Measurements from ENCODE around the gene GSK3A. TPM values are rescaled to one million over a fixed set of nuclear protein-coding genes. Genes with fewer than 3 reads are reported as not detected.
"Not testable (repeated sequence)": the region's sequence is repeated elsewhere in the genome, so short reads cannot be mapped to it uniquely, and the experiment has no call there.

The GSK3A gene
- total RNA-seq, 1 donor from 2014 or later: 49.1 TPM

DNA sequence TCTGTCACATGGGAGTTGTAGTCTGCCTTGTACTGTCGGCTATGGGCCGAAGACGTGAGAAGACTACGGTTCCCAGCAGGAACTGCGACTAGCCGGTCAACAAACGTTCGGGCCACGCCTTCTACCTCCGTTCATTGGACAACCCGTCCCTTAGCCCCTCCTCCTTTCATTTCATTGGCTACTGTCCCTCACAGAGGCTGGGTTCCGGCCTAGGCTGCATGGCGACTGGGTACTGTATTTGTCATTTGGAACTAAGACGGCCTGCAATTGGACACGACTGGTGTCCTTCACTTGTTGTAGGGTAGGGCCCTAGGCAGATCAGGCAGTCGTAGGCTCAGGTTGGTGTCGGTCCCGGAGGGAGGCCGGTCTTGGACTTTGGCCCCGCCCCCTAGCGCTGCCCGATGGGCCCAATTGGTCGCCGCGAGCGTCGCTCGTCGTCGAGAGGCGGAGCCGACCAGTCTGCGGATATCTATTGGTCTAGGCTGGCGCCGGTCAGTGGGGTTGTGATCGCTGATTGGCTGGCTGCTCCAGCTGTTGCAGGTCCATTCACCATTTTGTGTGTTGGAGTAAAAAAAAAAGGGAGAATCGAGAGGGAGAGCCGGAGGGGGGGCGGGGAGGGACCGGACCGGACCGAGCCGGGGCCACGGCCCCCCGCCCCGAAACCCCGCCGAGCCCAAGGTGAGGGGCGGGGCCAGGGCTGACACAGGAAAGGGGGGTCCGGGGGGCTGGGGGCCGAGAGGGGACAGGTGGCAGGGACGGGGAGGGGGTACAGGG, 26.5 kb upstream of the GSK3A start, which contains the start of gene CIC:
Gene CIC, plus strand, starts transcription at position 549 of the 774 bp plus-strand sequence. CDS start 2,532 bp downstream, outside the sequence.
- Mint-ChIP-seq H3K27ac (no peak within 1 kb of the TSS), H3K4me1 (ENCODE audit: unreplicated experiment) (peaks cover 30% of the 10 kb centered on the region), H3K36me3 (no peaks in the 10 kb centered on the region), H3K4me3 (no peak within 1 kb of the TSS), H3K27me3 (no peaks in the 10 kb centered on the region), H3K9me3 (no peaks in the 10 kb centered on the region)
- TF ChIP-seq CTCF (conservative IDR thresholded peaks at IDR 0.05): no peak
- peak; percentile 99 for DNase-seq (ENCODE audit: extremely low spot score, unreplicated experiment)

DNA sequence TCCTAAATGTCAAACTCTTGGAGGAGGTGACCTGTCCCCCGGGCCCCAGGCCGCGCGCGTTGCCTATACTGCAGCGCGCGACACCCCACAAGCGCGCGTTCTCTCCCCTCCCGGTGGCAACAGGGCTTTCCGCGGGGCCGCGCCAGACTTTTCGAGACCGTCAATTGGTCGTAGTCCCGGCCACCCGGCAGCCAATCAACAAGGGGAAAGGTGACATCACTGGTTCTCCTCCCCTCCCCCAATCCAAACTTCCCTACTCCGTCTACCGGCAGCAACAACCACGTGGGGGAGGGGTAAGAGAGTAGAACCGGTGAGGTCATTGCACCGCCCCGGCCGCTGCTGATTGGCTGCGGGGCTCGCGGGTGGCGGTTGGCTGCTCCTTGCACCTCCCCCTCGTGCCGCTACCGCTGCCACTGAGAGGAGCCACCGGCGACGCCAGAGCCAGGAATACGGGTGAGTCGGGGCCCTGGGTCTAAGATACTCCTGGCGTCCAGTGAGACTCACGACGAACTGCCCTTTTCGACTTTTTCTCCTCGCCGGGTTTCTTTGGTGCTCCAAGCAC, 25.8 kb upstream of the GSK3A start:
- H3K9me3 Mint-ChIP-seq: no peaks in the 10 kb centered on the region
- H3K4me1 Mint-ChIP-seq (ENCODE audit: unreplicated experiment): peaks cover 30% of the 10 kb centered on the region
- no peaks in the 10 kb centered on the region for H3K36me3 Mint-ChIP-seq
- H3K27ac Mint-ChIP-seq: no peak overlapping the region
- TF ChIP-seq CTCF (conservative IDR thresholded peaks at IDR 0.05): no peak
- no peaks in the 10 kb centered on the region for H3K27me3 Mint-ChIP-seq
- DNase-seq (ENCODE audit: extremely low spot score, unreplicated experiment): peak; percentile 98
- H3K4me3 Mint-ChIP-seq: no peak overlapping the region

- TF ChIP-seq CTCF (conservative IDR thresholded peaks at IDR 0.05): no peak
- Mint-ChIP-seq H3K27ac (no peak overlapping the region), H3K27me3 (no peaks in the 10 kb centered on the region), H3K4me1 (ENCODE audit: unreplicated experiment) (peaks cover 30% of the 10 kb centered on the region), H3K9me3 (no peaks in the 10 kb centered on the region), H3K36me3 (no peaks in the 10 kb centered on the region), H3K4me3 (no peak overlapping the region)
- DNase-seq (ENCODE audit: extremely low spot score, unreplicated experiment): no peak
Observed at GRCh38 chr19:42267644-42268141, 25.3 kb upstream of the GSK3A start.

GRCh38 chr19:42266928-42267603, 24.7 kb upstream of the GSK3A start:
- H3K36me3 Mint-ChIP-seq; DNase-seq (ENCODE audit: extremely low spot score, unreplicated experiment); H3K9me3 Mint-ChIP-seq; H3K27ac Mint-ChIP-seq; H3K4me3 Mint-ChIP-seq; H3K27me3 Mint-ChIP-seq: not testable (repeated sequence)
- H3K4me1 Mint-ChIP-seq (ENCODE audit: unreplicated experiment): peaks cover 30% of the 10 kb centered on the region

DNA sequence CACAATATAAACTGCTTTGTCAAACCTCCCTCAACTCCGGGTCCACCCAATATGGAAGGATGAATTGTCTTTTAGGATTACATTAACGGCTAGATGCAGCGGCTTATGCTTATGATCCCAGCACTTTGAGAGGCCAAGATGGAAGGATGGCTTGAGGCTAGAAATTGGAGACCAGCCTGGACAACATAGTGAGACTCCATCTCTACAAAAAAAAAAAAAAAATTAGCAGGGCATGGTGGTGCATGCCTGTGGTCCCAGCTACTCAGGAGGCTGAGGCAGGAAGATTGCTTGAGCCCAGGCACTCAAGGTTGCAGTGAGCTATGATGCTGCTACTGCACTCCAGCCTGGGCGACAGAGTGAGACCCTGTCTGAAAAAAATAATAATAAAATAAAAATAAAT, 23.7 kb upstream of the GSK3A start:
- DNase-seq (ENCODE audit: extremely low spot score, unreplicated experiment); H3K27ac Mint-ChIP-seq; H3K9me3 Mint-ChIP-seq; H3K27me3 Mint-ChIP-seq; H3K4me3 Mint-ChIP-seq; H3K36me3 Mint-ChIP-seq: not testable (repeated sequence)
- peaks cover 30% of the 10 kb centered on the region for H3K4me1 Mint-ChIP-seq (ENCODE audit: unreplicated experiment)

- Mint-ChIP-seq H3K27ac (no peak overlapping the region), H3K4me1 (ENCODE audit: unreplicated experiment) (peaks cover 10% of the 10 kb centered on the region), H3K4me3 (no peak overlapping the region), H3K9me3 (no peaks in the 10 kb centered on the region), H3K36me3 (no peaks in the 10 kb centered on the region), H3K27me3 (peaks cover 3% of the 10 kb centered on the region)
- no peak for TF ChIP-seq CTCF (conservative IDR thresholded peaks at IDR 0.05)
- no peak for DNase-seq (ENCODE audit: extremely low spot score, unreplicated experiment)
Observed at GRCh38 chr19:42261763-42262162, 19.4 kb upstream of the GSK3A start.

DNA sequence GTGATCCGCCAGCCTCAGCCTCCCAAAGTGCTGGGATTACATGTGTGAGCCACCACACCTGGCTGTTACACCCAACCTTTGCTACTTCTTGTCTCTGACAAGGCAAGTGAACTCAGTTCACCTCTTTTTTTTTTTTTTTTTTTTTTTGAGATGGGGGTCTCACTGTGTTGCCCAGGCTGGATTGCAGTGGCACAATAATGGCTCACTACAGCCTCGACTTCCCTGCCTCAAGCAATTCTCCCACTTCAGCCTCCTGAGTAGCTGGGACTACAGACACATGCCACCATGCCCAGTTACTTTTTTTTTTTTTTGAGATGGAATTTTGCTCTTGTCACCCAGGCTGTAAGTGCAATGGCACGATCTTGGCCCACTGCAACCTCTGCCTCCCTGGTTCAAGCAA, 15.4 kb upstream of the GSK3A start:
- H3K36me3 Mint-ChIP-seq; H3K9me3 Mint-ChIP-seq; DNase-seq (ENCODE audit: extremely low spot score, unreplicated experiment); H3K27ac Mint-ChIP-seq; H3K27me3 Mint-ChIP-seq: not testable (repeated sequence)
- peaks cover 16% of the 10 kb centered on the region for H3K4me1 Mint-ChIP-seq (ENCODE audit: unreplicated experiment)
- H3K4me3 Mint-ChIP-seq: peak overlapping the region; percentile 39

All from type B pancreatic cell (in vitro differentiated cells).